NB4 (cell line): Measurements from ENCODE around the gene CBFA2T3.

ENCODE experiments used
- MAX ChIP-seq: IDR thresholded peaks from 2 replicates; pipeline ENCODE4 v1.6.1; 2011; ENCODE audit warnings: low read depth, low read length
- POLR2A ChIP-seq: IDR thresholded peaks from 2 replicates; pipeline ENCODE4 v1.6.1; 2011; ENCODE audit warnings: mild to moderate bottlenecking; ENCODE audit not compliant: insufficient read length; ENCODE audit errors: extremely low read depth

GRCh38 chr16:88921591-88921990 is 55.4 kb downstream of the CBFA2T3 start:
- TF ChIP-seq POLR2A (no peak), MAX (no peak)
